Breast epithelium (tissue), 4 donors: ENCODE data around the gene LIPI. TPM values are rescaled to one million over a fixed set of nuclear protein-coding genes. Genes with fewer than 3 reads are reported as not detected.

Experiments used
- DNase-seq, 2 donors: peaks; one replicate each; pipeline ENCODE4 v3.0.0-alpha.2; 2019; ENCODE audit warnings: low spot score in 2 of 2
- H3K27ac ChIP-seq, 2 donors: fragments of 200-600 bp; sonication (generic) in 1 of 2; one replicate each; pipeline ENCODE4 v1.5.1; 2016 to 2019; ENCODE audit warnings: mild to moderate bottlenecking in 1 of 2
- H3K27me3 ChIP-seq, 2 donors: fragments of 200-600 bp; sonication (generic) in 1 of 2; one replicate each; pipeline versions ENCODE4 v1.5.1 to v1.6.0; 2017 to 2019; ENCODE audit warnings: control low read depth in 1 of 2, mild to moderate bottlenecking in 1 of 2
- H3K36me3 ChIP-seq: fragments of 200-600 bp; one replicate; pipeline ENCODE4 v1.5.1; 2019
- H3K4me1 ChIP-seq, 2 donors: fragments of 200-600 bp; sonication (generic); one replicate each; pipeline ENCODE4 v1.5.1; 2016 to 2019; ENCODE audit warnings: control low read depth in 1 of 2
- H3K4me3 ChIP-seq, 3 donors: fragments of 200-600 bp; sonication (generic); 1 replicate in 2 of 3; 2 replicates in 1 of 3; pipeline ENCODE4 v1.5.1; 2016 to 2019; ENCODE audit warnings: mild to moderate bottlenecking in 3 of 3, moderate library complexity in 2 of 3
- H3K9me3 ChIP-seq, 2 donors: fragments of 200-600 bp; sonication (generic) in 1 of 2; one replicate each; pipeline ENCODE4 v1.5.1; 2016 to 2019; ENCODE audit warnings: control low read depth in 1 of 2
- POLR2A ChIP-seq: fragments of 450-650 bp; IDR thresholded peaks from one replicate; pipeline ENCODE4 v1.6.1; 2016; ENCODE audit warnings: antibody characterized with exemption, mild to moderate bottlenecking, moderate library complexity
- POLR2AphosphoS5 ChIP-seq, 3 donors: sonication (generic); formaldehyde crosslinking; IDR thresholded peaks; one replicate each; pipeline ENCODE4 v1.6.1; 2017; ENCODE audit warnings: antibody characterized with exemption in 3 of 3
- intact Hi-C: fragments of 100-400 bp; cut with DNase I; formaldehyde crosslinking; loops from one replicate; pipeline ENCODE4 v1.15.1; 2023; ENCODE audit warnings: low total_unique reads
- total RNA-seq, 3 donors: library from RNA; depleted of rRNA; stranded (reverse); fragments of >200 nt; gene quantifications; one replicate each; pipeline ENCODE4 v1.1.0, GENCODE V29; 2016
- TF ChIP-seq, protein P1 (sequence below), 3 donors: fragments of 450-650 bp; IDR thresholded peaks; one replicate each; pipeline ENCODE4 v1.5.1; 2016 to 2017; ENCODE audit warnings: antibody characterized with exemption in 3 of 3, mild to moderate bottlenecking in 3 of 3, moderate library complexity in 3 of 3

Gene LIPI
- total RNA-seq, 3 donors from 2014 or later, result not detected

DNA sequence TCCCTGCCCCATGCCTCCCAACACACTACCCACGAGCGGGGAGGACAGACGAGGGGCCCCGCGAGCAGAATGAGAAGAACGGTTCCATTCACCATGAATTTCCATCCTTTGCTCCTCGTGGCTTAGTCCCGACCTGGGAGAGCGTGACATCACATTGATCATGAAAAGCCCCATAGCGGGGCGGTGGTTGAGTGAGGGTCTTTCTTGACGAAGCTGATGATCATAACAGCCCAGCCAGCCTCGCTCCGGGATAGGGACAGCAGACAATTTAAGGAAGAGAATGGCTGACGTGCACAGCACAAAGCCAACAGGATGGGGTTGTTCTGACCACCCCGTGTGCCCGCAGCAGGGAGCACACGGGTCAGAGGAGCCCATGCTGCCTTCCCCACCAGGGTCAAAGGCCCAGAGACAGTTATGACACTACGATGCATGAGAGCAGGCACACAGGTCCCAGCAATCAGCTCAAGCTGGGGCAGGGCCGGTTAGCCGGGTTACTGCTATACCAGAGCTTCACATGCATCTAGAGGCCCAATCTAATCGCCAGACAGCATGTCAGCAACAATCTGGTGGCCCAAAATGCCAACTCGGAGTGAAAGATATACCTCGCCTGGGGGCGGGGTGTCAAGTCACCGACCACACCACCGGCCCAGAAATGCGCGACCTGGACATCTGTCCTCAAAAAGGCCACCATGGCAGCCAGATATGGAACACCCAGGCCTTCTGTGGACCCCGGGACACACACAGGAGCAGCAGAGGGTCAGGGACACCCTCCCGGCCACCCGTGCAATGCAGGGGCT lies 135.2 kb downstream of the LIPI start:
- TF ChIP-seq POLR2A, result no peak
- TF ChIP-seq POLR2AphosphoS5 (IDR thresholded peaks at IDR 0.05), result no peak
- TF ChIP-seq, protein P1, sequence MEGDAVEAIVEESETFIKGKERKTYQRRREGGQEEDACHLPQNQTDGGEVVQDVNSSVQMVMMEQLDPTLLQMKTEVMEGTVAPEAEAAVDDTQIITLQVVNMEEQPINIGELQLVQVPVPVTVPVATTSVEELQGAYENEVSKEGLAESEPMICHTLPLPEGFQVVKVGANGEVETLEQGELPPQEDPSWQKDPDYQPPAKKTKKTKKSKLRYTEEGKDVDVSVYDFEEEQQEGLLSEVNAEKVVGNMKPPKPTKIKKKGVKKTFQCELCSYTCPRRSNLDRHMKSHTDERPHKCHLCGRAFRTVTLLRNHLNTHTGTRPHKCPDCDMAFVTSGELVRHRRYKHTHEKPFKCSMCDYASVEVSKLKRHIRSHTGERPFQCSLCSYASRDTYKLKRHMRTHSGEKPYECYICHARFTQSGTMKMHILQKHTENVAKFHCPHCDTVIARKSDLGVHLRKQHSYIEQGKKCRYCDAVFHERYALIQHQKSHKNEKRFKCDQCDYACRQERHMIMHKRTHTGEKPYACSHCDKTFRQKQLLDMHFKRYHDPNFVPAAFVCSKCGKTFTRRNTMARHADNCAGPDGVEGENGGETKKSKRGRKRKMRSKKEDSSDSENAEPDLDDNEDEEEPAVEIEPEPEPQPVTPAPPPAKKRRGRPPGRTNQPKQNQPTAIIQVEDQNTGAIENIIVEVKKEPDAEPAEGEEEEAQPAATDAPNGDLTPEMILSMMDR (IDR thresholded peaks at IDR 0.05), result no peak
- Histone ChIP-seq H3K4me3 (no peak overlapping the region), H3K36me3 (no peaks in the 10 kb centered on the region), H3K27ac (no peak overlapping the region), H3K27me3 (no peaks in the 10 kb centered on the region), H3K4me1 (no peaks in the 10 kb centered on the region), H3K9me3 (peaks cover 0 to 24% of the 10 kb centered on the region in 2 donors)
- intact Hi-C loops, result no loop called here
- DNase-seq, result no peak

DNA sequence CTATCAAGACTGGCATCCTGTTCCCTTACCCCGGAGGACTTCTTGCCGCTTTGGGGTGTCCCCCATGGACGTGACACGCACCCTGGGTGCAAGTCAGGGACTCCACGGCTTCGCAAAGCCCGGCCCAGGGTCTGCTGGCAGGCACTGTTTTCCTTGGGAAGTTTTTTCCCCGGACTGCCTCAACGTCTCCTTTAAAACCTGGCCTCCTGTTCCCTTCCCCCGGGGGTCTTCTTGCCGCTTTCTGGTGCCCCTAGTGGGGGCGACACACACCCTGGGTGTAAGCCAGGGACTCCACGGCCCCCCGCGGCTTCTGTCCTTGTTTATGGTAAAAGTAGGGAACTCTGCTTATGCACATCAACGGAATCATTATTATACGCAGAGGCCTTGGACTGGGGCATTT lies 136.6 kb downstream of the LIPI start:
- H3K27ac ChIP-seq, result no peak overlapping the region
- peaks cover 0 to 21% of the 10 kb centered on the region in 2 donors for H3K9me3 ChIP-seq
- no peak for DNase-seq
- TF ChIP-seq POLR2A (no peak), POLR2AphosphoS5 (IDR thresholded peaks at IDR 0.05) (no peak)
- TF ChIP-seq, protein P1 (IDR thresholded peaks at IDR 0.05), result no peak
- no peak overlapping the region for H3K4me3 ChIP-seq
- no peaks in the 10 kb centered on the region for H3K27me3 ChIP-seq
- no peaks in the 10 kb centered on the region for H3K36me3 ChIP-seq
- intact Hi-C loops, result no loop called here
- no peaks in the 10 kb centered on the region for H3K4me1 ChIP-seq

DNA sequence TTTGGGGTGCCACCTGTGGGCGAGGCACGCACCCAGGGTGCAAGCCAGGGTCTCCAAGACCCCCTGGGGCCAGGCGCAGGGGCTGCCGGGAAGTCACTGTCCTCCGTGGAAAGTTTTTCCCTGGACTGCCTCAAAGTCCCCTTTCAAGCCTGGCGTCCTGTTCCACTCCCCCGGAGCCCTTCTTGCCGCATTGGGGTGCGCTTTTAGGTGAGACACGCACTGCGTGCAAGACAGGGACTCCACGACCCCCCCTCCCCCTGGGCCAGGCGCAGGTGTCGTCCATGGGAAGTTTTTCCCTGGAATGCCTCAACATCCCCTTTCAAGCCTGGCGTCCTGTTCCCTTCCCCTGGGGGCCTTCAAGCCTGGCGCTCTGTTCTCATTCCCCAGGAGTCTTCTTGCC lies 137.1 kb downstream of the LIPI start:
- Histone ChIP-seq H3K4me1 (no peaks in the 10 kb centered on the region), H3K36me3 (no peaks in the 10 kb centered on the region), H3K27me3 (no peaks in the 10 kb centered on the region), H3K4me3 (no peak overlapping the region), H3K9me3 (peaks cover 0 to 15% of the 10 kb centered on the region in 2 donors), H3K27ac (no peak overlapping the region)
- TF ChIP-seq POLR2AphosphoS5 (IDR thresholded peaks at IDR 0.05) (no peak), POLR2A (no peak)
- TF ChIP-seq, protein P1 (IDR thresholded peaks at IDR 0.05), result no peak
- intact Hi-C loops, result no loop called here
- DNase-seq, result no peak

DNA sequence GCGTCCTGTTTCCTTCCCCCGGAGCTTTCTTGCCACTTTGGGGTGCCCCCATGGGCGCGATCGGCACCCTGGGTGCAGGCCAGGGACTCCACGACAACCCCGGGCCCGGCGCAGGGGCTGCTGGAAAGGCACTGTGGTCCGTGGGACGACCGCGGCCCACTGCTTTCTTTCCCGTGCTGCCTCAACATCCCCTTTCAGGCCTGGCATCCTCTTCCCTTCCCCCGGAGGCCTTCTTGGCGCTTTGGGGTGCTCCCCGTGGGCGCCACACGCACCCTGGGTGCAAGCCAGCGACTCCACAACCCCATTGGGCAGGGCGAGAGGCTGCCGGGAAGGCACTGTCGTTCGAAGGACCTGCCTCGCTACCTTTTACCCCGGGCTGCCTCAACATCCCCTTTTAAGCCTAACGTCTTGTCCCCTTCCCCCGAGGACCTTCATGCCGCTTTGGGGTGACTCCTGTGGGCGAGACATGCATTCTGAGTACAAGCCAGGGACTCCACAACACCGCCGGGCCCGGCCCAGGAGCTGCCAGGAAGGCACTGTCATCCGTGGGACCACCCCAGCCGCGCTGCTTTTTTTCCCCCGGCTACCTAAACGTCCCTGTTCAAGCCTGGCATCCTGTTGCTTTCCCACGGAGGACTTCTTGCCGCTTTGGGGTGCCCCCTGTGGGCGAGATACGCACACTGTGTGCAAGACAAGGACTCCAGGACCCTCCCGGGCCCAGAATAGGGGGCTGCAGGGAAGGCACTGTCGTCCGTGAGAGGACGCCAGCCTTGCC lies 137.8 kb downstream of the LIPI start:
- DNase-seq, result no peak
- intact Hi-C loops, result no loop called here
- no peaks in the 10 kb centered on the region for H3K27me3 ChIP-seq

More for the DNA sequence above, 137.8 kb downstream of the LIPI start:
- H3K4me1 ChIP-seq, result no peaks in the 10 kb centered on the region
- no peaks in the 10 kb centered on the region for H3K36me3 ChIP-seq
- no peak overlapping the region for H3K27ac ChIP-seq
- H3K4me3 ChIP-seq, result no peak overlapping the region
- peaks cover 0 to 10% of the 10 kb centered on the region in 2 donors for H3K9me3 ChIP-seq
- TF ChIP-seq, protein P1 (IDR thresholded peaks at IDR 0.05), result no peak
- no peak for TF ChIP-seq POLR2AphosphoS5 (IDR thresholded peaks at IDR 0.05)
- no peak for TF ChIP-seq POLR2A
